HG02623 (cell line): ENCODE results near the gene TMEM183A.

ENCODE experiments used
- ATAC-seq: cut with Tn5 transposase; IDR thresholded peaks from one replicate; pipeline ENCODE4 v1.9.1; 2021; ENCODE audit warnings: moderate library complexity; ENCODE audit not compliant: unreplicated experiment

The TMEM183A gene

GRCh38 chr1:203028067-203028783, 21.1 kb downstream of the TMEM183A start:
- no peak for ATAC-seq

GRCh38 chr1:203028784-203029553, 21.8 kb downstream of the TMEM183A start:
- ATAC-seq: no peak

- no peak for ATAC-seq
These were observed 24.3 kb downstream of the TMEM183A start for GRCh38 chr1:203031467-203031866.

- ATAC-seq: no peak
These were observed 26.1 kb downstream of the TMEM183A start for GRCh38 chr1:203033287-203033686.

- ATAC-seq: no peak
These were observed 26.7 kb downstream of the TMEM183A start for GRCh38 chr1:203033917-203034316.

GRCh38 chr1:203034422-203035110, 27.4 kb downstream of the TMEM183A start:
- no peak for ATAC-seq

- no peak for ATAC-seq
These were observed 28.2 kb downstream of the TMEM183A start for GRCh38 chr1:203035111-203036000.

- ATAC-seq: no peak
These were observed 29.0 kb downstream of the TMEM183A start for GRCh38 chr1:203036135-203036534.

- no peak for ATAC-seq
These were observed 29.4 kb downstream of the TMEM183A start for GRCh38 chr1:203036537-203036936.

GRCh38 chr1:203037509-203038190, 30.5 kb downstream of the TMEM183A start:
- no peak for ATAC-seq

GRCh38 chr1:203038217-203038741, 31.1 kb downstream of the TMEM183A start:
- no peak for ATAC-seq

GRCh38 chr1:203038891-203039608, 31.9 kb downstream of the TMEM183A start:
- ATAC-seq: no peak

GRCh38 chr1:203039609-203040512, 32.7 kb downstream of the TMEM183A start:
- ATAC-seq: no peak

- no peak for ATAC-seq
These were observed 33.5 kb downstream of the TMEM183A start for GRCh38 chr1:203040513-203041275.

GRCh38 chr1:203041351-203041932, 34.3 kb downstream of the TMEM183A start:
- ATAC-seq: no peak

GRCh38 chr1:203043830-203044545, 36.8 kb downstream of the TMEM183A start:
- ATAC-seq: no peak
